Choroid plexus epithelial cell (primary cell): Measurements from ENCODE around the gene HPCAL1.

Source experiments
- DNase-seq: peaks from one replicate; pipeline ENCODE4 v3.0.0-alpha.2; 2010; ENCODE audit warnings: low read depth
- H3K4me3 ChIP-seq: 2 replicates; pipeline ENCODE4 v1.5.1; 2011; ENCODE audit warnings: low read depth, mild to moderate bottlenecking, control low read depth, low read length, moderate library complexity
- TF ChIP-seq, protein P1 (sequence below): conservative IDR thresholded peaks from 2 replicates; pipeline ENCODE4 v1.5.1; 2011; ENCODE audit warnings: low read depth, mild to moderate bottlenecking, control low read depth, inconsistent platforms, low read length, moderate library complexity

Gene HPCAL1

GRCh38 chr2:10370390-10370789 is 67.7 kb downstream of the HPCAL1 start:
- no peak for DNase-seq
- H3K4me3 ChIP-seq = no peak overlapping the region
- TF ChIP-seq, protein P1, sequence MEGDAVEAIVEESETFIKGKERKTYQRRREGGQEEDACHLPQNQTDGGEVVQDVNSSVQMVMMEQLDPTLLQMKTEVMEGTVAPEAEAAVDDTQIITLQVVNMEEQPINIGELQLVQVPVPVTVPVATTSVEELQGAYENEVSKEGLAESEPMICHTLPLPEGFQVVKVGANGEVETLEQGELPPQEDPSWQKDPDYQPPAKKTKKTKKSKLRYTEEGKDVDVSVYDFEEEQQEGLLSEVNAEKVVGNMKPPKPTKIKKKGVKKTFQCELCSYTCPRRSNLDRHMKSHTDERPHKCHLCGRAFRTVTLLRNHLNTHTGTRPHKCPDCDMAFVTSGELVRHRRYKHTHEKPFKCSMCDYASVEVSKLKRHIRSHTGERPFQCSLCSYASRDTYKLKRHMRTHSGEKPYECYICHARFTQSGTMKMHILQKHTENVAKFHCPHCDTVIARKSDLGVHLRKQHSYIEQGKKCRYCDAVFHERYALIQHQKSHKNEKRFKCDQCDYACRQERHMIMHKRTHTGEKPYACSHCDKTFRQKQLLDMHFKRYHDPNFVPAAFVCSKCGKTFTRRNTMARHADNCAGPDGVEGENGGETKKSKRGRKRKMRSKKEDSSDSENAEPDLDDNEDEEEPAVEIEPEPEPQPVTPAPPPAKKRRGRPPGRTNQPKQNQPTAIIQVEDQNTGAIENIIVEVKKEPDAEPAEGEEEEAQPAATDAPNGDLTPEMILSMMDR = no peak

GRCh38 chr2:10370895-10371294 is 68.2 kb downstream of the HPCAL1 start:
- TF ChIP-seq, protein P1 = no peak
- no peak overlapping the region for H3K4me3 ChIP-seq
- no peak for DNase-seq

GRCh38 chr2:10371441-10372196 is 68.9 kb downstream of the HPCAL1 start:
- no peak overlapping the region for H3K4me3 ChIP-seq
- TF ChIP-seq, protein P1 = no peak
- DNase-seq = no peak

DNA sequence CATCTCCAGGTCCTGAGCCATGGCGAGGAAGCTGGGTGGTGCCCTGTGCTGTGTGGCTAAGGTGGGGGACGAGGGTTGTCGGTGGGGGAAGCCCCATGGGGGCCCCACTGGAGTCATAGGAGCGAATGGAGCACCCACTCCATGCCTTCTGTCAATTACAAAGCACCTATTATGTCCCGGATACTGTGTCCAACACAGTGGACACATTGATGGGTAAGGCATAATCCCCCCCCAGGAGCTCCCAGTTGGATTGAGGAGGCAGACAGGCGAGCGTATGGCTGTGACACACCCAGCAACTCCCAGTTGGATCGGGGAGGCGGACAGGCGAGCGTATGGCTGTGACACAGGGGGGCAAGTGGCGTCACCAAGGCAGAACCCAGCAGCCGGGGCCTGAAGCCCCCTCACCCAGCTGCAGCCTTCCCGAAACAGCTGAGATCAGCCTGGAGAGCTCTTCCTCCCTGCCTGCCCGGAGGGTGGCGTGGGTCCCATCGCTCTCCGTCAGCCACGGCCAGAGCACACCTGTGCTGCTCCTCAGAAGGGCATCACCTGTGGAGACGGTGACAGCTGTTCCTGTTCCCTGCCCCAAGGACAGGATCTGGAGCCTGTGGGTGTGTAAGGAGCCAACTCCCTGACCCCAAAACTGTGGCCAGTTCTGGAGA is 69.6 kb downstream of the HPCAL1 start:
- TF ChIP-seq, protein P1 = no peak
- no peak for DNase-seq
- no peak overlapping the region for H3K4me3 ChIP-seq

- TF ChIP-seq, protein P1 = no peak
- no peak for DNase-seq
- no peak overlapping the region for H3K4me3 ChIP-seq
These were observed 70.1 kb downstream of the HPCAL1 start for GRCh38 chr2:10372862-10373240.

GRCh38 chr2:10373931-10374330 is 71.2 kb downstream of the HPCAL1 start:
- TF ChIP-seq, protein P1 = no peak
- DNase-seq = no peak
- H3K4me3 ChIP-seq = no peak overlapping the region
